HFF-Myc (cell line): Measurements from ENCODE around the gene VSIG2.

Experiments used
- DNase-seq: peaks from one replicate; pipeline ENCODE4 v3.0.0-alpha.2; 2011; ENCODE audit warnings: low read depth; ENCODE audit errors: extremely low read depth
- H3K4me3 ChIP-seq: replicated peaks from 2 replicates; pipeline ENCODE4 v1.5.1; 2011; ENCODE audit warnings: low read depth, mild to moderate bottlenecking, control low read depth, low read length
- CTCF ChIP-seq: IDR thresholded peaks from 2 replicates; pipeline ENCODE4 v1.5.1; 2012; ENCODE audit warnings: mild to moderate bottlenecking, low read depth, low read length, control low read depth; ENCODE audit errors: missing control alignments

VSIG2 gene

GRCh38 chr11:124712392-124712791 is 39.7 kb downstream of the VSIG2 start:
- H3K4me3 ChIP-seq: no peak overlapping the region
- no peak for TF ChIP-seq CTCF
- no peak for DNase-seq

DNA sequence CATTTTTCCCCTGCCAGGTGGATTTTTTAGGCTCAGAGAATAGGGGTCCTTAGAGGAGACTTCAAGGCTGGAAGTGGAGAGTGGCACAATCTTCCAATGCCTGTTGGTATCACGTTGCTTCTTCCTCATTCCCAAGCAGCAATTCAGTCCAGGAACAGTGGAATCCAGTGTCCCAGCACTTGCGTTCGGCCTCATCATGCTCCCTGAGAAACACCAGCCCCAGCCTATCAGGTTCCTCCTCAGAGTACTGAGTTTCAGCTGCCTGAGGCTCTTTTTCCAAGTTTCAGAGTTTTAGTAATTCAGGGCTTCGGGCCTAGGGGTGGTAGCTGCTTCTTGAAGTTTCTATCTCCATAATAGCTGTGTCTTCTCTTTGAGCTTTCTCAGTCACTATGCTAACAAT is 44.2 kb downstream of the VSIG2 start:
- no peak overlapping the region for H3K4me3 ChIP-seq
- DNase-seq: no peak
- no peak for TF ChIP-seq CTCF

GRCh38 chr11:124700028-124700427 is 52.0 kb downstream of the VSIG2 start:
- no peak overlapping the region for H3K4me3 ChIP-seq
- TF ChIP-seq CTCF: no peak
- DNase-seq: no peak

DNA sequence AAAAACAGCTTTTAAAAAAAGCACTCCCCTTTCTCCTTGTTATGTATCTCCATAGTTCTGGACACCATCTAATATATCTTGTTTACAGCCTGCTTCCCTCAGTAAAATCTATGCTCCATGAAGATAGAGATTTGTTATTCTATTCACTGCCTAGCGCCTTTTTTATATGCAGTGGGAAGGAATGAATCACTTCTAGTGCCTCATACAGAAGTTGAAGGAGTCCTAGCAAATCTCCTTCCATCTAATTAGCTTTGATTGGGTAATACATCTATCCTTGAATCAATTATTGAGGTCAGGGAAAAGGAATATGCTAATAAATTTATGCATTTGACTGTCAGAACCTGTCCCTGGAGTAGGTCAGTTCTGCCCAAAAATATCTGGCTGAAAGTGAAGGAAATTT is 52.5 kb downstream of the VSIG2 start:
- no peak for DNase-seq
- no peak for TF ChIP-seq CTCF
- H3K4me3 ChIP-seq: no peak overlapping the region
